ENCODE data around the gene NONO. TPM values are rescaled to one million over a fixed set of nuclear protein-coding genes. Genes with fewer than 3 reads are reported as not detected.

Gene NONO
- total and polyA plus RNA-seq, 2 of the 4 experiments (the other 2 are of a cell fraction), result 199 to 609 TPM

- WGBS, 2 experiments (ENCODE audit: extremely low coverage in 2 of 2, insufficient read length in 1 of 2), result no CpG with 5 or more reads among the region's 3 CpGs
Measured at GRCh38 chrX:71326394-71326793, 43.0 kb downstream of the NONO start.

More at GRCh38 chrX:71326394-71326793, 43.0 kb downstream of the NONO start:
- no peak for DNase-seq
- Histone ChIP-seq H3K9me3 (ENCODE audit: control insufficient read depth, insufficient read depth, low read length) (0 out of 2 replicates have a peak, but pooled peaks cover 3% of the 10 kb centered on the region), H3K14ac (replicated peaks; ENCODE audit: low read depth, low read length) (no peak overlapping the region), H3K4ac (ENCODE audit: low read depth, low read length) (no peak overlapping the region), H3K4me2 (ENCODE audit: low read depth, low read length) (no peak overlapping the region), H3K56ac (ENCODE audit: extremely low read depth, insufficient read depth, low read length) (no peak overlapping the region), H3K23ac (ENCODE audit: low read depth, low read length) (no peak overlapping the region), H2AK9ac (replicated peaks; ENCODE audit: low read depth, low read length, poor library complexity) (no peak overlapping the region), H2BK20ac (ENCODE audit: low read depth, low read length) (no peak overlapping the region), H3K18ac (ENCODE audit: low read depth, low read length) (no peak overlapping the region), H2BK15ac (ENCODE audit: low read depth, low read length) (no peak overlapping the region), H3K36me3 (ENCODE audit: control insufficient read depth, insufficient read depth, low read length) (0 out of 2 replicates have a peak, but pooled peaks cover 2% of the 10 kb centered on the region), H2AK5ac (ENCODE audit: low read depth, low read length) (no peak overlapping the region), H4K8ac (ENCODE audit: low read depth in 2 of 2, low read length in 2 of 2) (no peak overlapping the region), H2BK120ac (ENCODE audit: low read depth, low read length) (no peak overlapping the region), H4K5ac (ENCODE audit: low read depth, low read length) (no peak overlapping the region), H2AFZ (replicated peaks; ENCODE audit: low read length, poor library complexity) (no peak overlapping the region), H4K20me1 (ENCODE audit: insufficient read depth, low read length) (no peaks in the 10 kb centered on the region), H3K27me3 (ENCODE audit: control insufficient read depth, insufficient read depth, low read length) (no peaks in the 10 kb centered on the region), H4K91ac (ENCODE audit: insufficient read depth, low read depth, low read length) (no peak overlapping the region), H3K27ac (ENCODE audit: insufficient read depth, low read length) (no peak overlapping the region), H3K4me3 (ENCODE audit: insufficient read depth, low read depth, low read length) (no peak overlapping the region), H3K9ac (ENCODE audit: low read depth, low read length) (no peak overlapping the region), H3K9me1 (ENCODE audit: insufficient read depth, low read length) (no peaks in the 10 kb centered on the region), H3K4me1 (ENCODE audit: control insufficient read depth, insufficient read depth, low read length) (no peaks in the 10 kb centered on the region), H2BK5ac (ENCODE audit: low read depth, low read length, poor library complexity, severe bottlenecking) (no peak overlapping the region), H3K79me1 (ENCODE audit: low read depth in 1 of 2, low read length in 2 of 2) (no peaks in the 10 kb centered on the region)
- in situ Hi-C loops (cut with MboI; ENCODE audit: low sequenced_read_pairs), result no loop called here
- dilution Hi-C loops (cut with HindIII; ENCODE audit: low sequenced_read_pairs, unreplicated experiment), result no loop called here
- CTCF ChIA-PET, result no interaction called here
- POLR2A ChIA-PET (ENCODE audit: unreplicated experiment), result no interaction called here
- ATAC-seq (ENCODE audit: low read depth), result no peak
- TF ChIP-seq BHLHE40 (IDR thresholded peaks at IDR 0.05; ENCODE audit: low read depth, low read length) (no peak), CEBPB (IDR thresholded peaks at IDR 0.05; ENCODE audit: low read depth, low read length) (no peak), NFE2L2 (IDR thresholded peaks at IDR 0.05; ENCODE audit: low read depth, low read length) (no peak), RCOR1 (IDR thresholded peaks at IDR 0.05; ENCODE audit: insufficient replicate concordance, low read length) (no peak), RAD21 (IDR thresholded peaks at IDR 0.05; ENCODE audit: low read length) (no peak), ELK1 (IDR thresholded peaks at IDR 0.05; ENCODE audit: borderline replicate concordance, low read depth, low read length) (no peak), RFX5 (IDR thresholded peaks at IDR 0.05; ENCODE audit: low read depth, low read length) (no peak), USF2 (IDR thresholded peaks at IDR 0.05; ENCODE audit: low read depth, low read length) (no peak), MAFK (IDR thresholded peaks at IDR 0.05; ENCODE audit: low read depth, low read length) (no peak), MXI1 (IDR thresholded peaks at IDR 0.05; ENCODE audit: borderline replicate concordance, low read depth, low read length) (no peak), CHD1 (IDR thresholded peaks at IDR 0.05; ENCODE audit: low read depth, low read length) (no peak), MAZ (IDR thresholded peaks at IDR 0.05; ENCODE audit: borderline replicate concordance, low read depth, low read length) (no peak), CTCF (conservative IDR thresholded peaks at IDR 0.05; ENCODE audit: low read depth, low read length) (no peak), POLR2A (IDR thresholded peaks at IDR 0.05; ENCODE audit: low read depth, low read length) (no peak)
- intact Hi-C loops (cut with micrococcal nuclease), result no loop called here
- BruUV-seq (replicated peaks), result no TSS peak

Data from IMR-90 (cell line).